KOPT-K1 (cell line): ENCODE data around the gene CNPY2.
"Not testable (repeated sequence)": the region's sequence is repeated elsewhere in the genome, so short reads cannot be mapped to it uniquely, and the experiment has no call there.

Source experiments
- H3K27ac ChIP-seq: fragments of 200-600 bp; sonication (generic); 2 replicates; pipeline ENCODE4 v1.5.1; 2016; ENCODE audit warnings: antibody characterized with exemption, mild to moderate bottlenecking, low read depth, low read length; ENCODE audit not compliant: poor library complexity, severe bottlenecking
- H3K36me3 ChIP-seq: fragments of 200-600 bp; sonication (generic); 2 replicates; pipeline ENCODE4 v1.5.1; 2017; ENCODE audit warnings: antibody characterized with exemption, mild to moderate bottlenecking, low read length, moderate library complexity; ENCODE audit not compliant: insufficient read depth
- H3K9me3 ChIP-seq: fragments of 200-600 bp; sonication (generic); 2 replicates; pipeline ENCODE4 v1.5.1; 2017; ENCODE audit warnings: antibody characterized with exemption, low read length, mild to moderate bottlenecking; ENCODE audit not compliant: insufficient read depth, poor library complexity, severe bottlenecking

The CNPY2 gene

DNA sequence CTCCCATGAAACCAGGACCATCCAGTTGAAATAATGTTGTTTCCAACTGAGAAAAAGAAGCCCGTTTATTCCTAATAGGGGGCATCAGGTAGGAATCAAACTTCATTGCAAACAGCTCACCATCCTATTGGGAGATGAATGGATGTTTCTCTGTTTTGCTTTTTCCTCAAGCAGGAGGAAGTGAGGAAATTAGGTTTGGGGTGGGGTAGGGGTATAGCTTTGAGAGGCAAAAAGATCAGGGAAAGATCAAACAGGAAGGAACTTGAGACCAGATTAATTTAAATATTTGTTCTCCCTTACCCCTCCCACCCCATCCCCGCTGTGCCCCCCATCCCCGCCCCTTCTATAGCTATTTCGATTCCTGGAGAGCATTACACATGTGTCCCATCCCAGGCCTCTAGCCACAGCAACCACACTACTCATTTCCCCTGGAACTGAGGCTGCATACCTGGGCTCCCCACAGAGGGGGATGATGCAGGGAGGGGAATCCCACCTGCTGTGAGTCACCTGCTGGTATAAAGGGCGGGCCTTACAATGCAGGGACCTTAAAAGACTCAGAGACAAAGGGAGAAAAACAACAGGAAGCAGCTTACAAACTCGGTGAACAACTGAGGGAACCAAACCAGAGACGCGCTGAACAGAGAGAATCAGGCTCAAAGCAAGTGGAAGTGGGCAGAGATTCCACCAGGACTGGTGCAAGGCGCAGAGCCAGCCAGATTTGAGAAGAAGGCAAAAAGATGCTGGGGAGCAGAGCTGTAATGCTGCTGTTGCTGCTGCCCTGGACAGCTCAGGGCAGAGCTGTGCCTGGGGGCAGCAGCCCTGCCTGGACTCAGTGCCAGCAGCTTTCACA, 22.7 kb upstream of the CNPY2 start, which contains the start of gene IL23A:
IL23A (plus strand) TSS at position 577 of the 850 bp plus-strand sequence; CDS start at position 738, 161 bp downstream.
- H3K27ac ChIP-seq = peak within 1 kb of the TSS; percentile 73
- peaks cover 21% of the 10 kb centered on the region for H3K36me3 ChIP-seq
- no peaks in the 10 kb centered on the region for H3K9me3 ChIP-seq

DNA sequence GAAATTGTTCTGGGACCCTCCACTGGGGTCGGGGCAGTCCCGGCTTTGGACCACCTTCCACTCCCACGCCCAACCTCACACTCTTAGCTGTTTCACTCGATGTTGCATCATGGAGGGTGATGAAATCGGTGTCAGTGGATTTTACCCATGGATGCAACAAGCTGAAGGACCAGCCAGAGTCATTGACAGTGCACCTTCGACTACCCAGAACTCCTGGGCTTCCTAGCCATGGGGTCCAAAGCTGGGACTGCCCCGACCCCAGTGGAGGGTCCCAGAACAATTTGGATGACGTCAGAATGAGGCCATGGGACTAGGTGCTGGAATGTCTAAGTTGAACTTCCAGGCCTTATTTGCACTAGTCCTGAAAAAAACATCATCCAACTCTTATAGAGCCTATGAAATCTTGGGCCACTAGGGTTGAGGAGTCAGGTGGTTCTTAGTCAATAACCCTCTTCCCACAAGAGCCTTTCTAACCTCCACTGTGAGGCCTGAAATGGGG, 22.0 kb upstream of the CNPY2 start:
- Histone ChIP-seq H3K36me3 (peaks cover 14% of the 10 kb centered on the region), H3K27ac (peak overlapping the region; percentile 73), H3K9me3 (no peaks in the 10 kb centered on the region)

DNA sequence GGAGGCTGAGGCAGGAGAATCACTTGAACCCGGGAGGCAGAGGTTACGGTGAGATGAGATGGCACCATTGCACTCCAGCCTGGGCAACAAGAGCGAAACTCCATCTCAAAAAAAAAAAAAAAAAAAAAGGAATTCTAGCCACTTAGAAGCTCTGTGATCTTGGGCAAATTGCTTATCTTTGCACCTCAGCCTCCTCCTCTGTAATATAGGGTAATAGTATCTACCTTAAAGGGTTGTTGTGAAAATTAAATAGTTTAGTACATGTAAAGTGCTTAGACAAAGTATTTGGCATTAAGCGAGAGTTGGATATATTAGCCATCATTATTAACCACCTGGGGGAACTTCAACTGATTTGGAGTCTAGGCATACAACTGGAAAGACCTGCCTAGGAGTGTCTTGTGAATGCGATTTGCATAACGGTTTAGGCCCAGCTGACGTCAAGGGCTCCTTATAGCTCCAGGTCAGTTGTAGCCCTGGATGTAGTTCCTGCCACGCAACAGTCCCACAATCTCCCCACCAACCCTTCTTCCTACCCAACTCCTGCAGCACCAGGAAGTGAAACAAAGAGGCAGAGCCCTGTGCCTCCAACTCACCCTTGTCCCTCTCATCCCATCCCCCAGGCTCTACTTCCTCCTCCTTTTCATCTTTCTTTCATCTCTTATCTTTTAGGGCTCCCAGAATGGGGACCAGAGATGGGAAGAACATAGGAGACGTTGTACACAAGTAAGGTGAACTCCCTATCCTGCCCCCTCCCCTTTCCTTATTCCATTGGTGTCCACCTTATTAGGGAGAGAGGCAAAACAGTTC, 20.8 kb upstream of the CNPY2 start:
- H3K27ac ChIP-seq = no peak overlapping the region
- H3K36me3 ChIP-seq = peaks cover 5% of the 10 kb centered on the region
- H3K9me3 ChIP-seq = no peaks in the 10 kb centered on the region

DNA sequence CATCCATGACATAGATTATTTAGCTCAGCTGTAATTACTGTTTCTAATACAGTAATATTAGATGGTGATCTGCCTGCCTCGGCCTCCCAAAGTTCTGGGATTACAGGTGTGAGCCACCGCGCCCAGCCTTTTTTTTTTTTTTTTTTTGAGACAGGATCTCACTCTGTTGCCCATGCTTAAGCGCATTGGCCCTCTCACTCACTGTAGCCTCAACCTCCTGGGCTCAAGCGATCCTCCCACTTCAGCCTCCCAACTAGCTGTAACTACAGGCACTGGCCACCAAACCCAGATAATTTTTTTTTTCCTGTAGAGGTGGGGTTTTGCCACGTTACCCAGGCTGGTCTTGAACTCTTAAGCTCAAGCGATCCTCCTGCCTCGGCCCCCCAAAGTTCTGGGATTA, 19.7 kb upstream of the CNPY2 start:
- not testable (repeated sequence) for H3K27ac ChIP-seq, H3K9me3 ChIP-seq, H3K36me3 ChIP-seq

DNA sequence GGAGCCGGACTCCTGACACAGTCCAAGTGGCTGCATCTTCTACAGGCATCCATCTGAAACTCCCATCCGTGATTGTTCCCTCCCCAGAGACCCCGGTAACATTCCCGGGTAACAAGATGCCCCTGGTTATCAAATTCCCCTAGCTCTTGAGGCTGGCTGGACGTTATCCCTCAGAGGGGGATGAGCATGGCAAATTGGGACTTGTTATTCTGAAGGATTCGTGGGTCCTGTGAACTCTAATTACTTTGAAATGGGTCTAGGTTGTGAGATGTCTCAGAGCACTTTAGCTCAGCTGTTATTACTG, 18.7 kb upstream of the CNPY2 start:
- Histone ChIP-seq H3K27ac (peak overlapping the region; percentile 94), H3K9me3 (no peaks in the 10 kb centered on the region), H3K36me3 (no peaks in the 10 kb centered on the region)

DNA sequence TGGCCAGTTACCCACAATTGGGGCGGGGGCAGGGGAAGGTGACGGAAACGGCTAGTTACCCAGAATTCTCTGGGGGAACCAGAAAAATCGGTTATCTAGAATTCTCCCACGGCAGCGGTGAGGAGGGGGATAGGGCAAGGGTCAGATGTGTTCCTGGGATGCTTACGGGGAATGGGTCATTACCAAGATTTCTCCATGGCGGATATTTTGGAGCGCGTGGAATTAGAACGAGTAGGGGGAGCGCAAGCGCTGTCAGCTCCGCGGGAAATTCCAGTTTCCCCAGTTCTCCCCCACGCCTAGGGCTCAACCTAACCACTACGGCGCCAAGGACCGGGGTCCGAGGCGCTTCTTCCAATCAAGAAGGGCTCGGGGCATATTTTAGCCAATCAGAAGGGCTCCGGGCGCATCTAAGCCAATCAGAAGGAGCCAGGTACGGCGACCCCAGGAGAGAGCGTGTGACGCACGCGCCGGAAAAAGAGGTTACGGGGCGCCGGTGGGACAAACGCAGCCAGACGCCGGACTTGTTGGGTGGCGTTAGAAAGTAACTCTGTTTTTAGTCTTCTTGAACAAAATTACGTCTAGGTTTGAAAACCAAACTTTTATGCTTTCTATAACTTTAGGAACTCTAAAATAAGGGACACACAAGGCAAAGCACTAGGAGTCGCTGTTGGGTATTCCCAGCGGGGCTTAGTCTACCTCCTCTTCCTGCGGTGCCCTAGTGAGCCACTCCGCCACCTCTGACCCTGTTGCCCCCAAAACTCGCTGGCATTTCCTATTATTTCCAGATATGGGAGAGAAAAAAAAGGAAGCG, 18.1 kb upstream of the CNPY2 start, which contains the start of gene PAN2:
PAN2 (minus strand) TSS at position 322 of the 811 bp plus-strand sequence. CDS start 906 bp downstream, outside the sequence.
- Histone ChIP-seq H3K27ac (peak within 1 kb of the TSS; percentile 94), H3K36me3 (no peaks in the 10 kb centered on the region), H3K9me3 (no peaks in the 10 kb centered on the region)

DNA sequence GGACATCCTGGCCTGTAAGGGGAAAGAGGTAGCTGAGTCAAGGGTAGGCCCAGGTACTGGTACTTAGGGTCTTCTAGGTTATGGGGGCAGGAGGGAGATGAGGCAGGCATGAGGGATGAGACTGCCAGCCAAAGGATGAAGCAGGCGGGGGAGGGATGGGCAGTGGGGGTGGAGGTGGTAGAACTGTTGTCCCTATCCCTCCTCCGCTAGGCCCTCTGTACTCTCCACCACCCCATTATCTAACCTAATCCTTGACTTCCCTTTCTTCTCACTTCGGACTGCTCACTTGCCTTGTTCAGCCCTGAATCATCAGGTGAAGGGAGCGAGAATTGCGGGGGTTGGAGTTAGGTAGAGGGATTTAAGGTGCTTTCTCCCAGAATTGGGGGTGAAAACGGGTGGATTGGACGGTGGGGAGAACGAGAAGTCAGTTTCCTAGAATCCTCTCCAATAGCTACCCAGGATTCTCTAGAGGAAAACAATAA, 17.4 kb upstream of the CNPY2 start:
- peaks cover 5% of the 10 kb centered on the region; the same call in 1 of the 2 replicates for H3K36me3 ChIP-seq
- H3K9me3 ChIP-seq = no peaks in the 10 kb centered on the region
- peak overlapping the region; percentile 94 for H3K27ac ChIP-seq

GRCh38 chr12:56332512-56333196, 16.9 kb upstream of the CNPY2 start:
- Histone ChIP-seq H3K9me3 (no peaks in the 10 kb centered on the region), H3K36me3 (peaks cover 10% of the 10 kb centered on the region), H3K27ac (peak overlapping the region; percentile 94)

- Histone ChIP-seq H3K36me3 (peaks cover 27% of the 10 kb centered on the region), H3K27ac (no peak overlapping the region), H3K9me3 (no peaks in the 10 kb centered on the region)
Observed at GRCh38 chr12:56330936-56331490, 15.2 kb upstream of the CNPY2 start.

- Histone ChIP-seq H3K27ac (no peak overlapping the region), H3K36me3 (peaks cover 70% of the 10 kb centered on the region), H3K9me3 (no peaks in the 10 kb centered on the region)
Observed at GRCh38 chr12:56326533-56326932, 10.7 kb upstream of the CNPY2 start.

GRCh38 chr12:56326126-56326525, 10.3 kb upstream of the CNPY2 start:
- Histone ChIP-seq H3K36me3 (peaks cover 70% of the 10 kb centered on the region), H3K9me3 (no peaks in the 10 kb centered on the region), H3K27ac (no peak overlapping the region)

DNA sequence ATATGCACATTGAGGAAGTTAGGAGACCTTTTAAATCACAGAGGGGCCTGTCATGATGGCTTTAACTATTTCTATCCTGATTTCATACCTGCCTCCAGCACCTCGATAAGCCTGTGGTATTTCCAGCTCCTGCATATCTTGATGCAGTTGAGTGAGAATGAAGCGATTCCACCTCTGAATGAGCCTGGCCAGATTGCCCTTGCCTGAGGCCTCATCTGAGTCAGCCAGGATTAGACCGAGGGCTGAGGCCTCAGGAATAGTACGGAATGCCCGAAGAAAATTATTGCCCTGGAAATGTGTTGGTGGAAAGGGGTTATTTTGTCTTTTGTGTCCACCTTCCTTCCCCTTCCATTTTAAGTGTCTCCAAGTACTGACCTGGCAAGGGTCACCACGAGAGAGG, 8.4 kb upstream of the CNPY2 start:
- no peaks in the 10 kb centered on the region for H3K9me3 ChIP-seq
- peaks cover 82% of the 10 kb centered on the region for H3K36me3 ChIP-seq
- H3K27ac ChIP-seq = no peak overlapping the region

DNA sequence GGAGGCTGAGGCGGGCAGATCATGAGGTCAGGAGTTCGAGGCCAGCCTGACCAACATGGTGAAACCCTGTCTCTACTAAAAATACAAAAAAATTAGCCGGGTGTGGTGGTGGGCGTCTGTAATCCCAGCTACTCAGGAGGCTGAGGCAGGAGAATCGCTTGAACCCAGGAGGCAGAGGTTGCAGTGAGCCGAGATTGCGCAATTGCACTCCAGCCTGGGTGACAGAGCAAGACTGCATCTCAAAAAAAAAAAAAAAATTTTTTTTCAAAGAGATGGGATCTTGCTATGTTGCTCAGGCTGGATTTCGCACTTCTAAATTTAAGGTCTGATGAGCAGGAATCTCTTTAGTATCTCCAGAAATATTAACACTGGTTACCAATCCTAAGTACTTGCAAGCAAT, 5.8 kb upstream of the CNPY2 start:
- H3K27ac ChIP-seq, H3K9me3 ChIP-seq: not testable (repeated sequence)
- peaks cover 80% of the 10 kb centered on the region for H3K36me3 ChIP-seq

DNA sequence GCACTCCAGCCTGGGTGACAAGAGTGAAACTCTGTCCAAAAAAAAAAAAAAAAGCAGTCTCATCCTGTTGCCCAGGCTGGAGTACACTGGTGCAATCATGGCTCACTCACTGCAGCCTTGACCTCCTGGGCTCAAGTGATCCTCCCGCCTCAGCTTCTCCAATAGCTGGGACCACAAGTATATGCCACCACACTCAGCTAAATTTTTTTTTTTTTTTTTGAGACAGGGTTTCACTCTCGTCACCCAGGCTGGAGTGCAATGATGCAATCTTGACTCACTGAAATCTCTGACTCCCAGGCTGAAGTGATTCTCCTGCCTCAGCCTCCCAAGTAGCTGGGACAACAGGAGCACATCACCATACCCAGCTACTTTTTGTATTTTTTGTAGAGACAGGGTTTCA, 5.2 kb upstream of the CNPY2 start:
- H3K27ac ChIP-seq = no peak overlapping the region
- H3K9me3 ChIP-seq = no peaks in the 10 kb centered on the region
- H3K36me3 ChIP-seq = peaks cover 75% of the 10 kb centered on the region
